HG03196 (cell line): ENCODE measurements around the gene NPTX1.

ENCODE experiments used
- ATAC-seq: cut with Tn5 transposase; IDR thresholded peaks from one replicate; pipeline ENCODE4 v1.9.1; 2021; ENCODE audit not compliant: unreplicated experiment

NPTX1 gene

DNA sequence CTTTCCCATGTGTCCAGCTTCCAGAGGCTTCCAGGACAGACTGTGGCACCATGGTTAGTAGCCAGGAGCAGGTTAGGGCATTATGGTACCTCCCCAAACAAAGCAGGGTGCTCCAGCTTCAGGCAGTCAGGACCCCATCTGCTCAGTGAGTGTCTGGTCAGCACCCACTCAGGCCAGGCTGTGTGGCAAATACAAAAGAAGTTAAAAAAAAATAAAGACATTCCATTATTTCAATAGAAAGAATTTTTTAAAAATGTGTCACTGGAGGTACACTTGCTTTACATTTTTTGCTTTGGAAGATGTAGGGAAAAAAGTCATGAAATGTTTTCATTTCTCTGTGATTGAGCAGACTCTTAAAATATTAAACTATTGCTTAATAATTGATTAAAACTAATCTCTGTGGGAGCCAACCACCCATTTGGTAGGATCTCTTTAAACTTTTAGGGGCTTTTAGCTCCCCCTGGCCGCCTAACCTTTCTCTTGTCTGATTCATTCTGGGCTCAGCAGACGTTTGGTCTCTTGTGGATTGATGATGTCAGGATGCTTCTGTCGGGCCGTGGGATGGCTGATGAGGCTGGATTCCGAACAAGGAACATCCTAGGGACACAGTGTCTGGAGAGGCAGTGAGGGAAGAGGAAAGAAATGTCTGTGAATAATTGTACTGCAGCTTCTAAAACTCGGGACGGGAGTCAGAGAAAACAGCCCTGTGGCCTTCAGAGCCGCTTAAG, 28.4 kb upstream of the NPTX1 start:
- no peak for ATAC-seq

- ATAC-seq: no peak
Observed at GRCh38 chr17:80503921-80504320, 27.5 kb upstream of the NPTX1 start.

DNA sequence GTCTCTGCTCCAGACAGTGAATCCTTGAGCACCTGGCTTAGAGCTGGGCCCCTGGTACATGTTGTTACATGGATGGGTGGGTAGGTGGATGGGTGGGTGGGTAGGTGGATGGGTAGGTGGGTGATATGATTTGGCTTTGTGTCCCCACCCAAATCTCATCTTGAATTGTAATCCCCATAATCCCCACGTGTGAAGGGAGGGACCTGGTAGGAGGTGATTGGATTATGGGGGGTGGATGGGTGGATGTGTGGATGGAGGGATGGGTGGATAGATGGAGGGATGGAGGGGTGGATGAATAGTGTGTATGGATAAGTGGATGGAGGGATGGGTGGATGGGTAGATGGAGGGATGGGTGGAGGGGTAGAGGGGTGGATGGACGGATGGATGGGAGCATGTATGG, 26.6 kb upstream of the NPTX1 start:
- ATAC-seq: no peak

GRCh38 chr17:80502578-80502877, 26.1 kb upstream of the NPTX1 start:
- ATAC-seq: no peak

DNA sequence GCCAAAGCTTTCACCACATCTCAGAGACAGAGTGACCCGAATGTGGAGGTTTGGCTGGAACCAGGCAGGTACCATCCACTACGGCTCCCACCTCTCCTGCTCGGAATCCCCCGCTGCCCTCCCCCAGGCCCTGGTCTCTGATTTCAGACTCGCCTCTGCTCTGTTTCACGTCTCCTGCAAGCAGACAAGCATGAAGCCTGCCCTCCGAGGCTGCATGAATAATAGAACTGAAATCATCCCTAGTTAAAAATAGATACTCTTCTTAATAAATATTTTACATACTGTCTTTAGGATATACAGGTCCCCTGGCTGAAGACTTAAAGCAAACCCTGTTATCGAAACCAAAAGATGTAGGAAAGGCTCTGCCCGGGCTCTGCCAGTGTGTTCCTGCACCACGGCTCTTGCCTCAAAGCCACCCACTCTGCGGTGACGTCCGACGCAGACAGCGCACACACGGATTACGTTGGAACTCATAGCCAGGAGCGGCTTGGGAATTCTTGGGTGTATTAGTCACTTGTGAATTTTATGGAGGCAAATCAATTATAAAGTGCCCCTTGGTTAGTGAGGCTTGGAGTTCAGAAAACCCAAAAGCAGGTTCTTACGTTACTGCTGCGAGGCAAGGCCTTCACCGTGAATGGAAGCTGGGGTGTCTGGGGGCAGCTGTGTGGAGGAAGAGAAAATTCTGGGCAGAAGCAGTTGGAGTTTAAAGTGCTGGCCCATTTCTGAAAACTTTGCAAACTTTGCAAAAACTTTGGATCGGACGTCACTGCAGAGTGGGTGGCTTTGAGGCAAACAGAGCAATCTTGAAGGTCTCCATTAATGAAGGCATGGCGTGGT, 25.6 kb upstream of the NPTX1 start:
- ATAC-seq: no peak

DNA sequence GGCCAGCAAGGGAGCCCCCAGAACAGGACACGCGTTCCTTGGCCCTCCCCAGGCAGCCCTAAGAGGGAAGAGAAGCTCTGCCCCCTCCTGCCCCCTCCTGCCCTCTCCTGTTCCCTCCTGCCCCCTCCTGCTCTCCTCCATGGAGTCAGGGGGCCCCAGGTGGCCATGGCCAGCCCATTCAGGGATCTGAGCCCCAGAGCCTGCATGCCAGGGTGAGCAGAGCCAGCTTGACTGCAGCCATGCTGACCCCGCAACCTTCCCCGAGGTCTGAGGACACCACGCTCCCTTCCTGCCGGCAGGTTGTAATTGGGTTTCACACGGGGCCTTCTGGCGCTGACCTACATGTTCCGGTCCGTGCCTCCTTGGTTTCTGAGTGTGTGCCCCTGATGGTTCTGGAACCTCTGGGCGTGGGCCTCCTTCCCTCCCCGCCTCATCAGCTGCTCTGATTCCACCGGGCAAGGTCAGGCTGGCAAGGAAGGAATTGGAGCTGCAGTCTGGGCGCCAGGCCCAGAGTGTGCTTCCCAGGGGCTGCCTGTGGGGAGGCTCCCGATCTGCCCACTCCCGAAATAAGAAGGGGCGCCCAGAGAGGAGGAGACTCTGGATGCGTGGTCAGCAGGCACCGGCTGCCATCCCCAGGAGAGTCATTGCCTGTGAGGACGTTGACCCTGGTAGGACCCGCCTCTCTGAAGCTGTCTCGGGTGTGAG, 23.7 kb upstream of the NPTX1 start:
- no peak for ATAC-seq

- no peak for ATAC-seq
Observed at GRCh38 chr17:80499560-80499959, 23.2 kb upstream of the NPTX1 start.

GRCh38 chr17:80498920-80499410, 22.6 kb upstream of the NPTX1 start:
- ATAC-seq: no peak

DNA sequence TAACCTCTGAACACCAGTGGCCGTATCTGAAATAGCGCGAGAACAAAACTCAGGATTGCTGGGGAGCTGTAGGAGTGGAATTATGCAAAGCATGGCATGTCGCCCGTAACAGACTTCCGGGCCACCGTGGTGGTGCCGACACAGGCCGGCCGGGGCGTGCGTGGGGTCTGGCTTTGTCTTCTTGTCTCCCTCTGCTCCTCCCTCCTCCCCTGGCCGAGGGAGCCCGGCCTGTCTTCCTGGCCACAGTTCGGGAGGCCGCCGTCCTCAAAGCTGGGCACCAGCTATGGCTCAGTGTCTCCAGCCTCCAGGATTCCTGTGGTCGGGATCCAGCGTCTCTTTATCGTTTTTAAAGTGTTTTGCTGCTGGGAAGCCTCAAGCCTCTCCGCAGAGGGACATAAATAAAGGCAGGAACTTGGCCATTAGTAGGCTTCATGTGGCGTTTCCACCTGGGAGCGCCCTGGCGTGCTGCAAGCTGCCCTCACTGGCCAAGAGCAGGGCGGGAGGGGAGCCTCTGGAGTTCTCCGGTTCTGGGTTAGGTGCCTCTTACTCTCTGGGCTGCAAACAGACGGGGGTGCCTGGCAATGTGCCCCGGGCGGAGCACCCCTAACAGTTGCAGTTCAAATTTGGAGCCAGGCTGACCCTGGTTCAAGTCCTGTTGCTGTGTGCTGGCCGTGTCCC, 22.0 kb upstream of the NPTX1 start:
- no peak for ATAC-seq

DNA sequence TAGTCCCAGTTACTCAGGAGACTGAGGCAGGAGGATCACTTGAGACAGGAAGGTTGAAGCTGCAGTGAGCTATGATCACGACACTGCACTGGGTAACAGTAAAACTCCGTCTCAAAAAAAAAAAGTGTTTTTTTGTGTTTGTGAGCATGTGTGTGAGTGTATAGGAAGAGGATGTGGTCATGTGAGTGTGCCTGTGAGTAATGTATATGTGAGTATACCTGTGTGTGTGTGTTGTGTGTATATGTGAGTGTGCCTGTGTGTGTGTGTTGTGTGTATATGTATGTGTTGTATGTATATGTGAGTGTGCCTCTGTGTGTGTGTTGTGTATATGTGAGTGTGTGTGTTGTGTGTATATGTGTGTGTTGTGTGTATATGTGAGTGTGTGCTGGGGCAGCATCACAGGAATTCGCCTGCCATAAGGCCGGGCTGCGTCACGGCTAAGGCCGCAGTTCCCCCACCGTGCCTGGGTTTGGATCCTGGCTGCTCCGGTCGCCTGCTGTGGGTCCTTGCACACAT, 21.4 kb upstream of the NPTX1 start:
- ATAC-seq: no peak

- ATAC-seq: no peak
Observed at GRCh38 chr17:80494547-80494946, 18.1 kb upstream of the NPTX1 start.

DNA sequence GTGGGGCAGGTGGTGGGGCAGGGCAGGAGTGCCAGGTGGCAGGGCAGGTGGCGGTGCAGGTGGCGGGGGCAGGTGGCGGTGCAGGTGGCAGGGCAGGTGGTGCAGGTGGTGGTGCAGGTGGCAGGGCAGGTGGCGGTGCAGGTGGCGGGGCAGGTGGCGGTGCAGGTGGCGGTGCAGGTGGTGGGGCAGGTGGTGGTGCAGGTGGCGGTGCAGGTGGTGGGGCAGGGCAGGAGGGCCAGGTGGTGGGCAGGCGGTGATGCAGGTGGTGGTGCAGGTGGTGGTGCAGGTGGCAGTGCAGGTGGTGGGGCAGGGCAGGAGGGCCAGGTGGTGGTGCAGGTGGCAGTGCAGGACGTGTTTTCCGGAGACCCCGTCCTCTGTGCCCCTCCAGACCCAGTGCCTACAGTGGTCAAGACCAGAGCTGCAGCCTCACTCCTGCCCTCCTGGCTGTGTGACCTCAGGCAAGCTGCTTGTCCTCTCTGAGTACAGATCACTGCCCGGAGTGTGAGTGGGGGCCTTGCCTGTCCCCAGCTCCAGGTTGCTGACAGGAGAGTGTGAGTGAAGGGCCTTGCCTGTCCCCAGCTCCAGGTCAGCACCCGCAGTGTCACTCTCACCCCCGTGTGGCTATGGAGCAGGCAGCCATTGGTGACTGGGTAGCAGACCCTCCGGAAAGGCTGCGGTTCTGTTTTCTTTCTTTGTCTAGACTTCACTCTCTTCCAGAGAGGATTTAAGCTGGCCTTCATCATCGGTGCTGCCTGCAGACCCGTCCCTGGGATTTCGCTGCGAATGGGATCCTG, 16.1 kb upstream of the NPTX1 start:
- no peak for ATAC-seq

DNA sequence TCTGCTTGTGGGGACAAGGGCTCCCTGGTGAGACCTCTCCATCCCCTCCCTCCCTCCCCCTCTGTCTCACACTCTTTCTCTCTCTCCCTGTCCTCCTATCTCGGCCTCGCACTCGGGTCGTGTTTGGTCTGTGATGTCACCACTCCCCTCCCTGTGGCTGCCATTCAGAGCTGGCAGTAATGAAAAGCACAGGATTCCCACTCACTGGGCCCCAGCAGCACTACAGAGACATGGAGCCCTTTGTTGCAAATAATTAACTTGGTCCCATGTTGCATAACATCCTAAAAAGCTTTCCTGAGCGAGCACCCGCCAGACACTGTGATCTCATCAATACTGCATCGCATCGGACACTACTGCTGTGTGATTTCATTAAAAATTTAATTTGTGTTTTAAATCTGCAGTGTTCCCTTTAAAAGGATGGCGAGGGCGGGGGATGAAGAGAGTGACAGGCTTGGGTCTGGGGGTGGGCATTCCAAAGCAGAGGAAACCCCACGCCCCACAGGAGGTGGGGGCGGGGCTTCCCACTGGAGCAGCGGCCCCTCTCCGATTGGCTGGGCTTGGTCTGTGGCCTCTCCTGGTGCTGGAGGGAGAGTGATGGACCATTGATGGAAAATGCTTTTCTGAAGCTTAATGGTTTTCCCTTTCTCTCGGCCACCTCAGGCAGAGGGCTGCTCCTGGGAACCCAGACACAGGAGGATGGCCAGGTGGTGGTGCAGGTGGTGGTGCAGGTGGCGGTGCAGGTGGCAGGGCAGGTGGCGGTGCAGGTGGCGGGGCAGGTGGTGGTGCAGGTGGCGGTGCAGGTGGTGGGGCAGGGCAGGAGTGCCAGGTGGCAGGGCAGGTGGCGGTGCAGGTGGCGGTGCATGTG, 15.3 kb upstream of the NPTX1 start:
- no peak for ATAC-seq

- no peak for ATAC-seq
Observed at GRCh38 chr17:80487511-80487910, 11.1 kb upstream of the NPTX1 start.

GRCh38 chr17:80486692-80487091, 10.3 kb upstream of the NPTX1 start:
- no peak for ATAC-seq

- ATAC-seq: no peak
Observed at GRCh38 chr17:80485846-80486245, 9.4 kb upstream of the NPTX1 start.

- ATAC-seq: no peak
Observed at GRCh38 chr17:80482555-80483308, 6.3 kb upstream of the NPTX1 start.

GRCh38 chr17:80482058-80482318, 5.6 kb upstream of the NPTX1 start:
- no peak for ATAC-seq
